ENCODE data around the gene IKZF2. TPM values are rescaled to one million over a fixed set of nuclear protein-coding genes. Genes with fewer than 3 reads are reported as not detected.

IKZF2 gene
- total RNA-seq, 3 donors from 2014 or later = 5.6 to 11.1 (median 8.6) TPM

DNA sequence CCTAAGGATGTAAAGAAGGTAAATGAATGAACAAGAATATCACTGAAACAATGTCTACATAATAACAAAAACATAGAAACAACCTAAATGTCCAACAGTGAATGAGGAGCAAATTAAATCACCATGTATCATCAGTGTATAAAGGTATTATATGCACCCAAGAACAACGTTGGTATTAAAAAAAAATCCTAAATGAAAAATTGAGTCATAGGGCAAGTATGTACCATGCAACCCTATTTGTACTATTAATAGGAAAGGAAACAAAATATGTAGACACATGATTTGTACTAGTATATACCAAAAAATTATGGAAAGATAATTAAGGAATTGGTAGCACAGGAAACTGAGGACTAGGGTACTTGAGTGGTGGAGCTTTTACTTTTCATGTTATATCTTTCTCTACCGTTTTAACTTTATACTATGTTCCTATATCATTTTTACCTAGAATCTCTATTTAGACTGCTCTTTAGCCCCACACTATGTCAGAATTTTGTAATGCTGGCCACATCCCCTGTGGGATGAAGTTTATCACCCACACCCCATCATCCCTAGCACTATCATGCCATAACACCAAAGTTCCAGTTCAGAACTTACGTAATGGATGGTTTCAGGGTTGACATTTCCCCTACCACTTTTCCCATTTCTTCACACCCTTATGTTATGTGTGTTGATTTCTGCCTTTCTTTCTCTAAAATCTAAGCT, 25.6 kb downstream of the IKZF2 start:
- DNase-seq = no peak
- Histone ChIP-seq H3K36me3 (ENCODE audit: low read depth) (no peaks in the 10 kb centered on the region), H3K4me3 (no peak overlapping the region), H3K4me1 (ENCODE audit: low read depth) (peaks cover 2% of the 10 kb centered on the region), H3K9me3 (no peaks in the 10 kb centered on the region)
- TF ChIP-seq CTCF (IDR thresholded peaks at IDR 0.05) = no peak
- intact Hi-C loops (cut with DNase I, micrococcal nuclease) = no loop called here
- ATAC-seq = no peak

DNA sequence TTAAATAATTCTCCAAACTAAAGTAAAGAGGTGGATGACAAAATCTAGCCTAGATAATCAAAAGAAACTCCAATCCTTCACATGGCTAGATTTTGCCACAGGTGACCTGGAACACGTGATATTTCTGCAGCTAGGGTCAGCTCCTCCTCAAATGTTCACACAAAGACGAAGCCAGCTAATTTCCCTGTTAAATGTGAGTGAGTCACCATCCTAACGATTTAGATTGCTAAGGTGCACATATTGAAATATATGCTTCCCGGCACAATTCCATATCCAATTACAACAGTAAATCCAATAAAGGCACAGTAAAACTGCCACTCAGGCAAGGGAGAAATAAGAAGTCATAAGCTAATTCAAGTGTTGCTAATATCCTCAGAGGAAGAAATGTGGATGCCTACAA, 28.7 kb downstream of the IKZF2 start:
- Histone ChIP-seq H3K9me3 (no peaks in the 10 kb centered on the region), H3K36me3 (ENCODE audit: low read depth) (no peaks in the 10 kb centered on the region), H3K4me1 (ENCODE audit: low read depth) (peaks cover 2% of the 10 kb centered on the region), H3K4me3 (no peak overlapping the region)
- intact Hi-C loops (cut with DNase I, micrococcal nuclease) = no loop called here
- peak; percentile 98 for ATAC-seq
- peak in 1 of 3 donors; percentile 39 for DNase-seq
- TF ChIP-seq CTCF (IDR thresholded peaks at IDR 0.05) = no peak

DNA sequence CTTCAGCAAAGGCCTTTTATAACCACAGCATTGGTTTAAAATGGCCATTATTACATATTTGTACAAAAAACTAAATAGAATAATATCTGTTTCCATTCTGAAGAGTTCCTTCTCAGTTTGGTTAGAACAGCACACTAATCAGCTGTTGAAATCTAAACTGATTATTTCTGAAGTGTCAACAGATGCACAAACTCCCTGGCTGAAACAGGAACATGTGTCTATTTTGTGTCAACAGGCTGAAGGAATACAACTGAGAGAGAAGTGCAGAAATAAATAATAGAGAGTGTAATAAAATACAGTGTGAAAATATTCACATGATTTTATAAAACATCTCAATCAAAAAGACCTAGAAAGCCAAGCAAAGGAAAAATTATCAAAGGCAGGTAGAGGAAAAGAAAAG, 29.7 kb downstream of the IKZF2 start:
- no peak for ATAC-seq
- Histone ChIP-seq H3K4me1 (ENCODE audit: low read depth) (peaks cover 2% of the 10 kb centered on the region), H3K4me3 (no peak overlapping the region), H3K36me3 (ENCODE audit: low read depth) (no peaks in the 10 kb centered on the region), H3K9me3 (no peaks in the 10 kb centered on the region)
- intact Hi-C loops (cut with DNase I, micrococcal nuclease) = no loop called here
- DNase-seq = no peak
- TF ChIP-seq CTCF (IDR thresholded peaks at IDR 0.05) = no peak

GRCh38 chr2:213119061-213119809, 32.2 kb downstream of the IKZF2 start:
- Histone ChIP-seq H3K36me3 (ENCODE audit: low read depth) (no peaks in the 10 kb centered on the region), H3K9me3 (no peaks in the 10 kb centered on the region), H3K4me1 (ENCODE audit: low read depth) (peaks cover 2% of the 10 kb centered on the region), H3K4me3 (no peak overlapping the region)
- no peak for DNase-seq
- intact Hi-C loops (cut with DNase I, micrococcal nuclease) = no loop called here
- no peak for TF ChIP-seq CTCF (IDR thresholded peaks at IDR 0.05)
- ATAC-seq = peak; percentile 22

GRCh38 chr2:213108308-213108707, 43.1 kb downstream of the IKZF2 start:
- Histone ChIP-seq H3K4me3 (no peak overlapping the region), H3K9me3 (no peaks in the 10 kb centered on the region), H3K4me1 (ENCODE audit: low read depth) (no peaks in the 10 kb centered on the region), H3K36me3 (ENCODE audit: low read depth) (no peaks in the 10 kb centered on the region)
- DNase-seq (no peak), ATAC-seq (no peak)
- TF ChIP-seq CTCF (IDR thresholded peaks at IDR 0.05) = no peak
- intact Hi-C loops (cut with DNase I, micrococcal nuclease) = no loop called here
